ENCODE results near the gene GAB2. TPM values are rescaled to one million over a fixed set of nuclear protein-coding genes. Genes with fewer than 3 reads are reported as not detected.
"Not testable (repeated sequence)": the region's sequence is repeated elsewhere in the genome, so short reads cannot be mapped to it uniquely, and the experiment has no call there.

Gene GAB2
- total RNA-seq, 4 donors from 2014 or later, result 39.6 to 57.3 (median 46.6) TPM

DNA sequence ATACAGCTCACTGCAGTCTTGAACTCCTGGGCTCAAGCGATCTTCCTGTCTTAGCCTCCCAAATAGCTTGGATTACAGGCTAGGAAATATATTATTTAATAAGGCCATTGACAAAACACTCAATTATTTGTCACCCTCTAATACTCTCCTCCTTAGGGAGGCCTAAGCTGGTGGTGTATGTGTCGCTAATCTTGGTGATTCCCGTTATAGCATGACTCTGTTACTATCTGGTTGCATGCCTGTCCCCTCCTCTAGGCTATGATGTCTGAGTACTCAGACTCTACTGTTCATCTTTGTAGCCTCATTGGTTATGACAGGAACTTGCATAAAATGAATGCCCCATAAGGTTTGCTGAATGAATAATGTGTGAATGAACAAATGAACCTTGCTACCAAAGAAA is 141.3 kb downstream of the GAB2 start:
- TF ChIP-seq EP300 (IDR thresholded peaks at IDR 0.05) (no peak), POLR2A (IDR thresholded peaks at IDR 0.05) (no peak)
- TF ChIP-seq, protein P1, sequence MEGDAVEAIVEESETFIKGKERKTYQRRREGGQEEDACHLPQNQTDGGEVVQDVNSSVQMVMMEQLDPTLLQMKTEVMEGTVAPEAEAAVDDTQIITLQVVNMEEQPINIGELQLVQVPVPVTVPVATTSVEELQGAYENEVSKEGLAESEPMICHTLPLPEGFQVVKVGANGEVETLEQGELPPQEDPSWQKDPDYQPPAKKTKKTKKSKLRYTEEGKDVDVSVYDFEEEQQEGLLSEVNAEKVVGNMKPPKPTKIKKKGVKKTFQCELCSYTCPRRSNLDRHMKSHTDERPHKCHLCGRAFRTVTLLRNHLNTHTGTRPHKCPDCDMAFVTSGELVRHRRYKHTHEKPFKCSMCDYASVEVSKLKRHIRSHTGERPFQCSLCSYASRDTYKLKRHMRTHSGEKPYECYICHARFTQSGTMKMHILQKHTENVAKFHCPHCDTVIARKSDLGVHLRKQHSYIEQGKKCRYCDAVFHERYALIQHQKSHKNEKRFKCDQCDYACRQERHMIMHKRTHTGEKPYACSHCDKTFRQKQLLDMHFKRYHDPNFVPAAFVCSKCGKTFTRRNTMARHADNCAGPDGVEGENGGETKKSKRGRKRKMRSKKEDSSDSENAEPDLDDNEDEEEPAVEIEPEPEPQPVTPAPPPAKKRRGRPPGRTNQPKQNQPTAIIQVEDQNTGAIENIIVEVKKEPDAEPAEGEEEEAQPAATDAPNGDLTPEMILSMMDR (IDR thresholded peaks at IDR 0.05), result no peak
- DNase-seq (ENCODE audit: low spot score in 2 of 2), result no peak
- H3K27me3 ChIP-seq, result no peaks in the 10 kb centered on the region
- peaks cover 0 to 43% (median 0%) of the 10 kb centered on the region in 3 donors for H3K36me3 ChIP-seq
- H3K4me3 ChIP-seq, result no peak overlapping the region
- H3K4me1 ChIP-seq, result peaks cover 0 to 15% (median 2%) of the 10 kb centered on the region in 4 donors
- H3K9me3 ChIP-seq, result peaks cover 0 to 9% (median 0%) of the 10 kb centered on the region in 4 donors
- WGBS, 2 donors, result 86 to 92% methylated on average over 3 of the region's 3 CpGs
- H3K27ac ChIP-seq, result no peak overlapping the region

DNA sequence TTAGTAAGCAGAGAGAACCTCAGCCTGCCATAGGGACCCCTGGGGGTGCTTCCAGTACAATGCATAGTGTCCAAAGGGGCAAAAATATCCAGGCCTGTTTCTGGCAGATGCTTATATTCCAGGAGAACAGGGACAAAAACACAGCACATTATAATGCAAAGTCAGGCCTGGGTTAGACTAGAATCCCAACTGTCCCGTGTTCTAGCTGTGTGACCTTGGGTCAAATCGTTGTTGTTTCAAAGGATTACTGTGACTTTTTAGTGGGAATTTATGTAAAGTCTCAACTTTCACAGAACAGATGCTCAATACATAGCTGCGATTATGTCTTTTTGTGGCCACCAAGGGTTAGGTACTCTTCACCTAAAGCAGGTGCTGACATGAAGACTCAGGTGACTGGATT is 142.9 kb downstream of the GAB2 start:
- 68 to 71% methylated on average over 3 of the region's 3 CpGs for WGBS, 2 donors
- peaks cover 0 to 34% (median 0%) of the 10 kb centered on the region in 3 donors for H3K36me3 ChIP-seq
- peaks cover 0 to 17% (median 0%) of the 10 kb centered on the region in 4 donors for H3K4me1 ChIP-seq
- H3K9me3 ChIP-seq, result peaks cover 0 to 9% (median 0%) of the 10 kb centered on the region in 4 donors
- TF ChIP-seq, protein P1 (IDR thresholded peaks at IDR 0.05), result no peak
- TF ChIP-seq EP300 (IDR thresholded peaks at IDR 0.05), result no peak
- TF ChIP-seq POLR2A (IDR thresholded peaks at IDR 0.05), result no peak
- no peaks in the 10 kb centered on the region for H3K27me3 ChIP-seq
- no peak overlapping the region for H3K4me3 ChIP-seq
- H3K27ac ChIP-seq, result no peak overlapping the region
- DNase-seq (ENCODE audit: low spot score in 2 of 2), result no peak

DNA sequence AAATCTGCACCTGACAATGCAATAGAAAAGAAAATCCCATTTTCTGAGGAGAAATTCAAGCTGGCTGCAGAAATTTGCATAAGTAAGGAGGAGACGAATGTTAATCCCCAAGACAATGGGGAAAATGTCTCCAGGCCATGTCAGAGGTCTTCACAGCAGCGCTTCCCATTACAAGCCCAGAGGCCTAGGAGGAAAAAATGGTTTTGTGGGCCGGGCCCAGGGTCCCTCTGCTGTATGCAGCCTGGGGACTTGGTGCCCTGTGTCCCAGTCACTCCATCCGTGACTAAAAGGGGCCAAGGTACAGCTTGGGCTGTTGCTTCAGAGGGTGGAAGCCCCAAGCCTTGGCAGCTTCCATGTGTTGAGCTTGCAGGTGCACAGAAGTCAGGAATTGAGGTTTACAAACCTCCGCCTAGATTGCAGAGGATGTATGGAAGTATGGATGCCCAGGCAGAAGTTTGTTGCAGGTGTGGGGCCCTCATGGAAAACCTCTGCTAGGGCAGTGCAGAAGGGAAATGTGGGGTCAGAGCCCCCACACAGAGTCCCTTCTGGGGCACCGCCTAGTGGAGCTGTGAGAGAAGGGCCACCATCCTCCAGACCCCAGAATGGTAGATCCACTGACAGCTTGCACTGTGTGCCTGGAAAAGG is 144.9 kb downstream of the GAB2 start:
- H3K27ac ChIP-seq; H3K27me3 ChIP-seq; H3K4me3 ChIP-seq; H3K9me3 ChIP-seq; DNase-seq (ENCODE audit: low spot score in 2 of 2): not testable (repeated sequence)
- 94 to 97% methylated on average over 6 of the region's 6 CpGs for WGBS, 2 donors
- Histone ChIP-seq H3K4me1 (peaks cover 0 to 28% (median 9%) of the 10 kb centered on the region in 4 donors), H3K36me3 (peaks cover 0 to 34% (median 0%) of the 10 kb centered on the region in 3 donors)

DNA sequence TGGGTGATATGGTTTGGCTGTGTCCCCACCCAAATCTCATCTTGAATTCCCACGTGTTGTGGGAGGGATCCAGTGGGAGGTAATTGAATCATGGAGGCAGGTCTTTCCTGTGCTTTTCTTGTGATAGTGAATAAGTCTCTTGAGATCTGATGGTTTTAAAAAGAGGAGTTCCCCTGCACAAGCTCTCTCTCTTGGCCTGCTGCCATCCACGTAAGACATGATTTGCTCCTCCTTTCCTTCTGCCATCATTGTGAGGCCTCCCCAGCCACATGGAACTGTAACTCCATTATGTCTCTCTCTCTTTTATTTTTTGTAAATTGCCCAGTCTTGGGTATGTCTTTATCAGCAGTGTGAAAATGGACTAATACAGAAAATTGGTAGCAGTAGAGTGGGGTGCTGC is 145.8 kb downstream of the GAB2 start:
- Histone ChIP-seq H3K4me1 (peaks cover 0 to 30% (median 9%) of the 10 kb centered on the region in 4 donors), H3K36me3 (peaks cover 0 to 34% (median 0%) of the 10 kb centered on the region in 3 donors)
- not testable (repeated sequence) for H3K27ac ChIP-seq; H3K4me3 ChIP-seq; H3K9me3 ChIP-seq; H3K27me3 ChIP-seq; DNase-seq (ENCODE audit: low spot score in 2 of 2)
- WGBS, 2 donors, result 63 to 76% methylated on average over 2 of the region's 2 CpGs

DNA sequence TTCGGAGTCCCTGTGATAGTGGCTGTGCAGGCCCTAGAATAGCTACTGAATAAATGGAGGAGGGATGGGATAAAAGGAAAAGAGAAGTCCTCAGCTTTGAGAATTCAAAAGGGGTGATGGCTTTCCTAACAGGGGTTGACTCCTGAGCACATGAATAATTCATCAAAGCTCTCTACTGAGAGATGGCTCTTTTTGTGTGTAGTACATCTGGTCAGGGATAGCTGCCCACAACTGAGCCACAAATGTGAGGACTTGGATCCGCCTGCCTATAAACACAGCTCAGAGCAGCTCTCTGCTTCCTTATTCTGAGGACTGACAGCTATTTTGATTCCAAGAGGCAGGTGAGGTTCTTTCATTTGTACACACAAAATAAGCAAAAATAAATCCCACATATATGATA is 146.6 kb downstream of the GAB2 start:
- H3K36me3 ChIP-seq, result peaks cover 0 to 34% (median 0%) of the 10 kb centered on the region in 3 donors
- peaks cover 0 to 9% (median 0%) of the 10 kb centered on the region in 4 donors for H3K9me3 ChIP-seq
- H3K27ac ChIP-seq, result no peak overlapping the region
- H3K27me3 ChIP-seq, result no peaks in the 10 kb centered on the region
- TF ChIP-seq POLR2A (IDR thresholded peaks at IDR 0.05), result no peak
- TF ChIP-seq, protein P1 (IDR thresholded peaks at IDR 0.05), result no peak
- no peak for TF ChIP-seq EP300 (IDR thresholded peaks at IDR 0.05)
- H3K4me1 ChIP-seq, result peaks cover 0 to 37% (median 9%) of the 10 kb centered on the region in 4 donors
- DNase-seq (ENCODE audit: low spot score in 2 of 2), result no peak
- H3K4me3 ChIP-seq, result no peak overlapping the region
- 89 to 94% methylated on average over 2 of the region's 2 CpGs for WGBS, 2 donors

DNA sequence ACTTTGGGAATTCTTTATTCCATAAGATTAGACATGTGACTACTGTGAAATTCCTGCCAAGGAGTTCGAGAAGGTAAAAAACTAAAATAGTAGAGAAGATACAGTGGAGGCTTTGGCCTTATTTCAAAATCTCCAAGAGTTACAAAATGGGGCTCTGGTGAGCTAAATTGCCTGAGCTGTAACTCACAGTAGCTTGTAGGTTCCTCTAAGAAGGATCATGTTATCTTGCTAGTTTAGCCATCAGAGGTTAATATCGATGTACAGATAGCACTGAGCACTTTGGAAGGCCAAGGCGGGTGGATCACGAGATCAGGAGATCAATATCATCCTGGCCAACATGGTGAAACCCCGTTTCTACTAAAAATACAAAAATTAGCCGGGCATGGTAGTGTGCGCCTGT is 147.8 kb downstream of the GAB2 start:
- Histone ChIP-seq H3K27me3 (no peaks in the 10 kb centered on the region), H3K36me3 (peaks cover 0 to 34% (median 0%) of the 10 kb centered on the region in 3 donors), H3K4me3 (no peak overlapping the region), H3K9me3 (peaks cover 0 to 9% (median 0%) of the 10 kb centered on the region in 4 donors), H3K27ac (peak overlapping the region in 2 of 4 donors; percentile 74 to 76), H3K4me1 (peaks cover 0 to 37% (median 9%) of the 10 kb centered on the region in 4 donors)
- 83 to 90% methylated on average over 7 of the region's 7 CpGs for WGBS, 2 donors
- DNase-seq (ENCODE audit: low spot score in 2 of 2), result no peak
- TF ChIP-seq, protein P1 (IDR thresholded peaks at IDR 0.05), result no peak
- TF ChIP-seq POLR2A (IDR thresholded peaks at IDR 0.05), result no peak
- no peak for TF ChIP-seq EP300 (IDR thresholded peaks at IDR 0.05)

Measured in tibial nerve (tissue), 4 donors.